GM12892 (cell line): Measurements from ENCODE around the gene VPS33B.

ENCODE experiments used
- POLR2A ChIP-seq: IDR thresholded peaks from 2 replicates; pipeline ENCODE4 v1.6.1; 2011; ENCODE audit warnings: low read depth, low read length, control low read depth
- POLR2AphosphoS5 ChIP-seq: IDR thresholded peaks from 2 replicates; pipeline ENCODE4 v1.6.1; 2011; ENCODE audit warnings: low read depth, low read length, control low read depth

DNA sequence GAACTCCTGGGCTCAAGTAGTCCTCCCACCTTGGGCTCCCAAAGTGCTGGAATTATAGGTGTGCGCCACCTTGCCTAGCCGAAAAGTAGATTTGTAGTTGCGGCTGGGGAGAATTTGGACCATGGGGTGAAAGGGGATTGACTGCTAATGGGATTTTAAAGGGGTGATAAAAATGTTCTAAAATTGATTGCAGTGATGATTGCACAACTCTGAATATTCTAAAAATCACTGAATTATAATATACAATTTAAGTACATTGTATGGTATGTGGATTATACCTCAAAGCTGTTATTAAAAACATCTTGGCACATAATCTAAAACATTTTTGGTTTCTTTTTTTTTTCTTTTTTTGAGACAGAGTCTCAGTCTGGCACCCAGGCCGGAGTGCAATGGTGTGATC lies 31.9 kb downstream of the VPS33B start:
- TF ChIP-seq POLR2A (no peak), POLR2AphosphoS5 (no peak)
